HG03439 (cell line): ENCODE results near the gene ARHGAP9.
"Not testable (repeated sequence)": the region's sequence is repeated elsewhere in the genome, so short reads cannot be mapped to it uniquely, and the experiment has no call there.

Source experiments
- ATAC-seq: cut with Tn5 transposase; IDR thresholded peaks from one replicate; pipeline ENCODE4 v1.9.1; 2021; ENCODE audit warnings: mild to moderate bottlenecking, moderate library complexity; ENCODE audit not compliant: unreplicated experiment

ARHGAP9 gene

GRCh38 chr12:57441846-57442427 is 37.7 kb downstream of the ARHGAP9 start:
- ATAC-seq = no peak

- not testable (repeated sequence) for ATAC-seq
These were observed 38.3 kb downstream of the ARHGAP9 start for GRCh38 chr12:57441393-57441792.

DNA sequence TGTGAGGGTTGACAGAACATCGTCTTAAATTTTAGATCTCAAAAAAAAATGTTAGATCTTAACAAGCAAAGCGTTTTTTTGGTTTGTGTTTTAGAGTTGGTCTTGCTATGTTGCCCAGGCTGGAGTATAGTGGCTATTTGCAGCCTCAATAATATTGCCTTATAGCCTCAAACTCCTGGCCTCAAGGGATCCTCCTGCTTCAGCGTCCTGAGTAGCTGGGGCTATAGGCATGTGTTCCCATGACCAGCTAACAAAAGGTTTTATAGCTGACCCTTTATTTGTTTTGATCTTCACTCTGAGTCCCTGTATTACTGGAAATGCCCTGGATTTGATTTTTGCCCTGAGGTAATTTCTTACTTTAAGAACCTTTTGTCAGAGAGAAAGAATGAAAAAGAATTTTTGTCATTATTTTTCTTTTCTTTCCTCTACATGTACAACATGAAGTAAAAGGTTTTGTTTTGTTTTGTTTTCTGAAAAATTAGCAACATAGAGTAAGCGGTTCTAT is 39.9 kb downstream of the ARHGAP9 start:
- ATAC-seq = no peak

GRCh38 chr12:57438400-57438799 is 41.3 kb downstream of the ARHGAP9 start:
- no peak for ATAC-seq

DNA sequence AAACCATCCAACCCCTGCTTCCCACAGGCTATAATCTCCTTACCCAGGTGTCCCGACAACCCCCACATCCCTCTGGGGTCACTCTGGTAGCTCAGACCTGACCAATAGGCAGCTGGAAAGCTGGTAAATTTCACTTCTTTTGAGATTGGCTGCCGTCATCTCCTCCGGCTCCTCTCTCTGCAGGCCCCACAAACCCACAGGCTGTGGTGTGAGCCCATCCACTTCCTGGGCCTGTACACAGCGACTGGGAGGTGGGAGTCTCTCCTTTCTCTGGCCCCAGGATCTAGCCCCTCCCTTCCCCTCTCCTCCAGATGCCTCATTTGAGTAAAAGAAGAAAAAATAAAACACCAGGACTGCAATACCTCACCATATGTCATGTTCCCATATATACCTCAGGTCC is 44.4 kb downstream of the ARHGAP9 start:
- ATAC-seq = no peak

GRCh38 chr12:57434517-57435223 is 45.0 kb downstream of the ARHGAP9 start, which contains the start of gene INHBC:
TSS of gene INHBC (plus strand) at chr12:57434784. CDS start at chr12:57434887, 103 bp downstream.
- ATAC-seq = no peak

GRCh38 chr12:57433370-57433769 is 46.3 kb downstream of the ARHGAP9 start:
- no peak for ATAC-seq

GRCh38 chr12:57431654-57432188 is 47.9 kb downstream of the ARHGAP9 start:
- no peak for ATAC-seq

GRCh38 chr12:57430931-57431566 is 48.6 kb downstream of the ARHGAP9 start, which contains the start of gene R3HDM2:
TSS of gene R3HDM2 (minus strand) at chr12:57431043. CDS start at chr12:57310428, 120,615 bp downstream.
- peak; percentile 93 for ATAC-seq

DNA sequence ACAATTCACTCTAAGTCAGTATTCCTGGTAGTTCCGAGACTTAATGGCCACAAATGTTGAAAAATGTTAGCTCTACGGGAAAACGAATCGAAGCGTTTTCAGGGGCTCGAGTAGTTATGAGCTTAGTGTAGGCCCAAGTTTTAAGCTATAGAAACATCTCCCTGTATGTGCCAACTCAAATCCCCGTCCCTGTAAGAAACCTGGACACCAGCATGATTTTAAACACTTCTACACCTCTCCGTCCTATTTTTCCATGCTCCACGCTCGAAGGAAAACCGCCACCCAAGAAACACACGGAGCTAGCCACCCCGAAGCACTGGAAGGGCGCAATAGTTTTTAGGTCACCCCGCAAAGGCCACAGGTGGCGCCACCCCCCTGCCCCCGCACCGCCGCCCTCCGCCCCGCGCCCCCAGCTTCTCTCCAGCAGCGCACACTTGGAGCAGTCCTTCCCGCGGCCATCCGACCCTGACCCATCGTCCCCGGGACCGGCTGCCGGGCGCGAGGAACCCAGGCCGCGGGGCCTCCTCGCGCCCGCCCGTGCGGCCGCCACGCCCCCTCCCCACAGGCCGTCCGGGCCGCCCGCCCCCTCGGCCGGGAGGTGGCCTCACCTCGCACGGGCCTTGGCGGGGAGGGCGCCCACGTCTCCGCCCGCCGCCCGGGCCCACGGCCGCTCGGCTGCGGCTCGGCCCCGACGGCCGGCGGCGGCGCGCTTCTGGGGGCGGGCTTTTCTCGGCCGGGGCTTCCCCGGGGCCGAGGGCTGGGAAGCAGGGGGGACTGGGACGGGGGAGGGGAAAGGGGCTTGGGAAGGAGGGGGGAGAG is 49.3 kb downstream of the ARHGAP9 start:
- peak; percentile 50 for ATAC-seq

GRCh38 chr12:57429473-57430111 is 50.1 kb downstream of the ARHGAP9 start:
- ATAC-seq = no peak

DNA sequence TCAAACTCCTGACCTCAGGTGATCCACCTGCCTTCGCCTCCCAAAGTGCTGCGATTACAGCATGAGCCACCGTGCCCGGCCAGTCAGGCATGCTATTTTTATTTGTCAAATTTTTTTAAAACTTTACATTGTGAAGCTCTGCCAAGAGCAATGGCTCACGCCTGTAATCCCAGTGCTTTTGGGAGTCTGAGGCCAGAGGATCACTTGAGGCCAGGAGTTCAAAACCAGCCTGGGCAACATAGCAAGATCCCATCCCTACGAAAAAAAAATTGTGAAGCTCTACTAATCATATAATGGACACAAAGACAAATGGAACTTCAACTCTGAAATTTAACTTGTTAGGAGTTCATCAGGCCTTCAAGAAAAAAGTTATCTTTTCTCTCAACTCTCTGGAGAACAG is 50.7 kb downstream of the ARHGAP9 start:
- ATAC-seq = no peak

GRCh38 chr12:57426948-57427347 is 52.7 kb downstream of the ARHGAP9 start:
- ATAC-seq = not testable (repeated sequence)
